ENCODE results near the gene MRPS23. TPM values are rescaled to one million over a fixed set of nuclear protein-coding genes. Genes with fewer than 3 reads are reported as not detected.
"Not testable (repeated sequence)": the region's sequence is repeated elsewhere in the genome, so short reads cannot be mapped to it uniquely, and the experiment has no call there.

Gene MRPS23
- total and polyA plus RNA-seq, 4 donors: 15.7 to 44.9 (median 31.6) TPM

DNA sequence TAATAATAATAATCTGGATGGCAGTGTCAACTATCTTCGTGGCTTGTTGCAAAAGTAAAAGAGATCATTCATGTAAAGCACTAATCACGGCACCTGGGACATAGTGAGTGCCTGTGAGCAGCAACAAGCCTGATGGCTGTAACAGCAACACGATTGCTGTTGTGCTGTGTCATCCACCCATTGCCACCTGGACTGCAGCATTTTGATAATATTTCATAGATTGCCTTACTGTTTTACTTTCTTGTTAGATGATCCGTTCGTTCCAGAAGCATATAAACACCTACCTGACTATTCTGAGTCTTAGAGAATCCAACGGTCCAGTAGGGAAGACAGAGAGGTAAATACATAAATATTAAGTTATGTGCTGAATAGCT lies 3.1 kb upstream of the MRPS23 start:
- WGBS, 2 donors: 68 to 70% methylated on average over 6 of the region's 6 CpGs
- Histone ChIP-seq H3K27ac (ENCODE audit: low read depth in 1 of 2, low read length in 1 of 2) (peak overlapping the region in 1 of 2 donors; percentile 90), H3K9me3 (ENCODE audit: control insufficient read depth in 4 of 4, insufficient read depth in 3 of 4, low read length in 3 of 4) (no peaks in the 10 kb centered on the region), H3K4me3 (no peak overlapping the region), H3K9ac (ENCODE audit: insufficient read depth in 1 of 2, low read length in 2 of 2) (no peak overlapping the region), H3K36me3 (ENCODE audit: control insufficient read depth in 4 of 4, insufficient read depth in 4 of 4, low read length in 4 of 4) (no peaks in the 10 kb centered on the region), H3K27me3 (ENCODE audit: control insufficient read depth in 3 of 3, insufficient read depth in 3 of 3, low read length in 2 of 3) (no peaks in the 10 kb centered on the region), H3K4me1 (ENCODE audit: control insufficient read depth in 5 of 5, insufficient read depth in 5 of 5, low read length in 5 of 5) (peaks cover 10 to 22% (median 15%) of the 10 kb centered on the region in 5 donors)
- DNase-seq (no peak), ATAC-seq (ENCODE audit: insufficient read depth, low FRiP score) (no peak)
- no peak for TF ChIP-seq CTCF (IDR thresholded peaks at IDR 0.05; ENCODE audit: control extremely low read depth, extremely low read depth)

GRCh38 chr17:57852092-57852954 lies 2.5 kb upstream of the MRPS23 start:
- 49% methylated on average over 9 of the region's 9 CpGs for WGBS, 2 donors
- no peak for TF ChIP-seq CTCF (IDR thresholded peaks at IDR 0.05; ENCODE audit: control extremely low read depth, extremely low read depth)
- Histone ChIP-seq H3K36me3 (ENCODE audit: control insufficient read depth in 4 of 4, insufficient read depth in 4 of 4, low read length in 4 of 4) (no peaks in the 10 kb centered on the region), H3K27ac (ENCODE audit: low read depth in 1 of 2, low read length in 1 of 2) (peak overlapping the region; percentile 26 to 93), H3K9ac (ENCODE audit: insufficient read depth in 1 of 2, low read length in 2 of 2) (no peak overlapping the region), H3K4me3 (no peak overlapping the region), H3K4me1 (ENCODE audit: control insufficient read depth in 5 of 5, insufficient read depth in 5 of 5, low read length in 5 of 5) (peaks cover 10 to 21% (median 15%) of the 10 kb centered on the region in 5 donors), H3K27me3 (ENCODE audit: control insufficient read depth in 3 of 3, insufficient read depth in 3 of 3, low read length in 2 of 3) (no peaks in the 10 kb centered on the region), H3K9me3 (ENCODE audit: control insufficient read depth in 4 of 4, insufficient read depth in 3 of 4, low read length in 3 of 4) (no peaks in the 10 kb centered on the region)
- DNase-seq (no peak), ATAC-seq (ENCODE audit: insufficient read depth, low FRiP score) (no peak)

DNA sequence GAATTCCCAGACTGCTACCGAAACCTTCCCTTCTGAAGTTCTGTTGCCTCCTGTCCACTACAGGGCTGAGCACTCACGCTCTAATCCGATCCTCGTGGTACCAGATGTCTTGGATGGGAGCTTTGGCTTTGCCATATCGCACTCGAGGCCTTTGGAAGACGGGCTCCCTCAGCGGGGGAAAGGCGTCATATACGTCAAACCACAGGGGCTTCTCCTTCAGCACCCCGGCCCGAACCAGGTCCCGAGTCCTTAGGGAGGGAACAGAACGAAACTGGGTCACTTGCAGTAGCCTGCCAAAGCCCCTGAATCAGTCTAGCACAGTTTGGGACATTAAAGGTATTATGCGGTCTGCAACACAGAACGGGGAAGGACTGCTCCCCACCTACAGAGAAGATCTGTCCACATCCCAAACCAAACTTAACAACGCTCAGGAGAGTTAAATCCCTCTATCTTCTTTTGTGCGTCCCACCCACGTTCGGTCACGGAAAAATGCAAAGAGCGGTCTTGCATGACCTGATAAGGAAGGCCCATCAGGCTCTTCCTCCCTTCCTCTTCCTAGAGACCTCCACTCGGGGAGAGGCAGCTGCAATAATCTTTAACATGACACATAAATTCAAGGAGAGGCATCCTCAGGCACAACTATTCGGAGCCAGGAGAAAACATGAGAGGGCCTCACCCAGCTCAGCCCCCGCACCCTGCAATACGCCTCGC lies 526 bp downstream of the MRPS23 start:
- peak overlapping the region; percentile 85 to 95 for H3K27ac ChIP-seq (ENCODE audit: low read depth in 1 of 2, low read length in 1 of 2)

GRCh38 chr17:57846056-57846945 lies 3.5 kb downstream of the MRPS23 start:
- not testable (repeated sequence) for H3K9ac ChIP-seq (ENCODE audit: insufficient read depth in 1 of 2, low read length in 2 of 2); H3K36me3 ChIP-seq (ENCODE audit: control insufficient read depth in 4 of 4, insufficient read depth in 4 of 4, low read length in 4 of 4); H3K4me3 ChIP-seq; DNase-seq; H3K27me3 ChIP-seq (ENCODE audit: control insufficient read depth in 3 of 3, insufficient read depth in 3 of 3, low read length in 2 of 3); H3K9me3 ChIP-seq (ENCODE audit: control insufficient read depth in 4 of 4, insufficient read depth in 3 of 4, low read length in 3 of 4); ATAC-seq (ENCODE audit: insufficient read depth, low FRiP score)
- 80 to 89% methylated on average over 20 to 31 of the region's 32 CpGs for WGBS, 2 donors
- Histone ChIP-seq H3K4me1 (ENCODE audit: control insufficient read depth in 5 of 5, insufficient read depth in 5 of 5, low read length in 5 of 5) (peaks cover 8 to 13% (median 10%) of the 10 kb centered on the region in 5 donors), H3K27ac (ENCODE audit: low read depth in 1 of 2, low read length in 1 of 2) (peak overlapping the region in 1 of 2 donors; percentile 95)

More for the DNA sequence above, 526 bp downstream of the MRPS23 start:
- no peaks in the 10 kb centered on the region for H3K27me3 ChIP-seq (ENCODE audit: control insufficient read depth in 3 of 3, insufficient read depth in 3 of 3, low read length in 2 of 3)
- ATAC-seq (ENCODE audit: insufficient read depth, low FRiP score) (no peak), DNase-seq (no peak)
- peak overlapping the region; percentile 19 to 73 for H3K9ac ChIP-seq (ENCODE audit: insufficient read depth in 1 of 2, low read length in 2 of 2)
- no peaks in the 10 kb centered on the region for H3K9me3 ChIP-seq (ENCODE audit: control insufficient read depth in 4 of 4, insufficient read depth in 3 of 4, low read length in 3 of 4)
- peaks cover 10 to 21% (median 15%) of the 10 kb centered on the region in 5 donors for H3K4me1 ChIP-seq (ENCODE audit: control insufficient read depth in 5 of 5, insufficient read depth in 5 of 5, low read length in 5 of 5)
- peak overlapping the region; percentile 92 for H3K4me3 ChIP-seq
- no peak for TF ChIP-seq CTCF (IDR thresholded peaks at IDR 0.05; ENCODE audit: control extremely low read depth, extremely low read depth)
- WGBS, 2 donors: 19 to 20% methylated on average over 27 of the region's 27 CpGs
- peaks cover 0 to 5% (median 3%) of the 10 kb centered on the region in 4 donors for H3K36me3 ChIP-seq (ENCODE audit: control insufficient read depth in 4 of 4, insufficient read depth in 4 of 4, low read length in 4 of 4)
